ENCODE results near the gene PLD1. TPM values are rescaled to one million over a fixed set of nuclear protein-coding genes. Genes with fewer than 3 reads are reported as not detected.

Gene PLD1
- total and polyA plus RNA-seq, 2 donors: 5.0 to 6.4 TPM

DNA sequence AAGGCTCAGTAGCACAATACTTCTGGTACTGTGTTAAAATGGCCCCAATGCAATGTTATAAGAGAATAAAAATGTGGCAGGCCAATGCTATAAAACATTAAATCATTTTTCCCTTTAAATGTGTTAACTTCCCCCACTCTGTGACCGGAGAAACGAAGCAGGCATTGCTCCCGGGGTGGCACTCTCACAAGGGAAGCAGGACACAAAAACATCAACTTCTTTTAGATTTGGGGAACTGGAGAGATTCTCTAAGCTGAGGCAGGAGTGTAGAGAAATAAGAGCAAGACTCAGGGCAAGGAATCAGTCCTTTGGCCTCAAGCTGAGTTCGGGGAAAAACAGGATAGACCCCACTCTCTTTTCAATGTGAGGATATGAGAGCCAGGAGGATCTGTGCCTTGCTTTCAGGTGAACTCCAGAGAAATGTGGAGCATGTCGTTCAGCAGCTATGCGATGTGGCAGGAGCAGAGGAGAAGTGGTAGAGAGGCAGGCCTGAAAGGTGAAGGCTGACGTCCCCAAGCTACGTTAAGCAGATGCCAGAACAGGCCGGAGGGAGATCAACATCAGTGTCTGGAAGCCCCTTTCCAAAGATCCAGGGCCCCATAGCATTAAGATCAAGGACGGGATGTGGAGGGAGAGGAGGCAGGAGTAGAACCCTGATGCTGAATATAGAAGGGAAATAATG is 160.2 kb downstream of the PLD1 start:
- Histone ChIP-seq H3K27me3 (ENCODE audit: control insufficient read depth in 2 of 2, insufficient read depth in 1 of 2, low read length in 1 of 2) (no peaks in the 10 kb centered on the region), H3K4me1 (ENCODE audit: control insufficient read depth in 2 of 2, insufficient read depth in 2 of 2, low read length in 2 of 2) (no peaks in the 10 kb centered on the region), H3K27ac (ENCODE audit: low read depth in 1 of 2, low read length in 1 of 2) (no peak overlapping the region), H3K4me3 (ENCODE audit: low read length in 2 of 2) (no peak overlapping the region), H3K9me3 (ENCODE audit: control insufficient read depth in 2 of 2, insufficient read depth in 1 of 2, low read length in 1 of 2) (no peaks in the 10 kb centered on the region), H3K36me3 (ENCODE audit: control insufficient read depth in 2 of 2, insufficient read depth in 2 of 2, low read length in 1 of 2) (no peaks in the 10 kb centered on the region)
- no peak for DNase-seq (ENCODE audit: low read depth in 6 of 9, low spot score in 9 of 9)
- 94% methylated on average over 10 of the region's 10 CpGs for WGBS

DNA sequence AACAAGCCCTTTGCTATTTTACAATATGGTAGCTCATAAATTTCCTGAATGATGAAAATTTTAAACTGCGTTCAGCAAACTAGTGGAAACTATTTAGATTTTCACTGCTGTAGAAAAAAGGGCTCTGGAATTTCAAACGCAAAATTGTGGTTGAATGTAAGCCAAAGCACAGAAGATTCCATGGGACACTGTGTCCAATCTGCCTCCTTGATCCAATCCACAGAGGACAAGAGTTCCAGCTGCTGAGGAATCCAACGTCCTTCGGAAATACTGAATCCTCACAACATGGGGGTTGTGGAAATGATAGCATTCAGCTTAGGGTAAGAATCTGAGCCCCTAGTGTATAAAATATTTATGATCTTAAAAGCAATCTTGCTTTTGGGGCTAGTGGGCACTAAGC is 161.0 kb downstream of the PLD1 start:
- no peaks in the 10 kb centered on the region for H3K4me1 ChIP-seq (ENCODE audit: control insufficient read depth in 2 of 2, insufficient read depth in 2 of 2, low read length in 2 of 2)
- WGBS: 98% methylated on average over 4 of the region's 4 CpGs
- H3K36me3 ChIP-seq (ENCODE audit: control insufficient read depth in 2 of 2, insufficient read depth in 2 of 2, low read length in 1 of 2): no peaks in the 10 kb centered on the region
- no peak for DNase-seq (ENCODE audit: low read depth in 6 of 9, low spot score in 9 of 9)
- H3K9me3 ChIP-seq (ENCODE audit: control insufficient read depth in 2 of 2, insufficient read depth in 1 of 2, low read length in 1 of 2): no peaks in the 10 kb centered on the region
- H3K27me3 ChIP-seq (ENCODE audit: control insufficient read depth in 2 of 2, insufficient read depth in 1 of 2, low read length in 1 of 2): no peaks in the 10 kb centered on the region
- no peak overlapping the region for H3K27ac ChIP-seq (ENCODE audit: low read depth in 1 of 2, low read length in 1 of 2)
- H3K4me3 ChIP-seq (ENCODE audit: low read length in 2 of 2): no peak overlapping the region

DNA sequence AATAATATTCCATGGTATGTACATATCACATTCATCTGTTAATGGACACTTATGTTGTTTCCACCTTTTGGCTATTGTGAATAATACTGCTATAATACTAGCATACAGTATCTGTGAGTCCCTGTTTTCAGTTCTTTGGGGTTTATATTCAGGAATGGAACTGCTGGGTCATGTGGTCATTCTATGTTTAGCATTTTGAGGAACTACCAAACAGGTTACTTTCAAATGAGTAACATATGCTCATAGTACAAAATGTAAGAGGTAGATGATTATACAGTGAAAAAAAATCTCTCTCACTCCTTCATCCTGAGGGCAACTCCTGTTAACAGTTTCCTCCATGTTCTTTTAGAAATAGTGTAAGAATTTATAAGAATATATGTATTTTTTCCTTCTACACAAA is 162.2 kb downstream of the PLD1 start:
- Histone ChIP-seq H3K9me3 (ENCODE audit: control insufficient read depth in 2 of 2, insufficient read depth in 1 of 2, low read length in 1 of 2) (no peaks in the 10 kb centered on the region), H3K4me1 (ENCODE audit: control insufficient read depth in 2 of 2, insufficient read depth in 2 of 2, low read length in 2 of 2) (no peaks in the 10 kb centered on the region), H3K4me3 (ENCODE audit: low read length in 2 of 2) (no peak overlapping the region), H3K36me3 (ENCODE audit: control insufficient read depth in 2 of 2, insufficient read depth in 2 of 2, low read length in 1 of 2) (no peaks in the 10 kb centered on the region), H3K27ac (ENCODE audit: low read depth in 1 of 2, low read length in 1 of 2) (no peak overlapping the region), H3K27me3 (ENCODE audit: control insufficient read depth in 2 of 2, insufficient read depth in 1 of 2, low read length in 1 of 2) (no peaks in the 10 kb centered on the region)
- DNase-seq (ENCODE audit: low read depth in 6 of 9, low spot score in 9 of 9): no peak

DNA sequence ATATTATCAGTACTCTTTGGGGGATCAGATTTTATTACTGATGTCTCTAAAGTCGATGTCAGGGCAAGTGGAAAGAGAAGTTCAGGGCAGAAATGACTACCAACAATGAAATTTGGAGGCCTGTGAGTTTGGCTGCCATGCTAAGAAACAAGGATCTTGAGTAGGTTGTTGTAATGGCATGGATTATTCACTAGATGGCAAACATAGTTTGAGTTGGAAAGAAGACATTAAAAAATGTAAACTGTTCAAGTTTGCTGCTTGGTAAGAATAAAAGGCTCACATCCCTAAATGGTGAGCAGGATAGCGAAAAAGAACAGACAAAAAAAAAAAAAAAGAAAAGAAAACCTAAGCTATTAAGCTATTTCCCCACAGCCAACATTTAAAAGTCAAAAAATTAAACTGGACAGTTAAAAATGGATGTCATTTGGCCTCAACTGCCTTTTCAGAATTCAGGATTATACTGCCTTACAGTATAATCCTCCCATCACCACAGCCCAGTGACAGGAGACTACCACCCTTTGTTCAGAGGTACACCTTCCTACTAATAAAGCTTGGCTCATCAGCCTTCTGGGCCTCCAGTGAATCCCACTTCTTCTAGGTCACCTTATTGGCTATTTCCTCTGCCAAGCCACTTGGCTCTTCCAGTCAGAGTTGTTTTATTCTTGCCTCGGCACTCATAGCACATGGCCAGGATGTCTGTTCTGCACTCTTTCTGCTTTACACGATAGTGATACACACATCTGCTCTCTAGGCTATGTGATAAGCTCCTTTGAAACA is 163.7 kb downstream of the PLD1 start:
- no peak overlapping the region for H3K27ac ChIP-seq (ENCODE audit: low read depth in 1 of 2, low read length in 1 of 2)
- WGBS: 74% methylated on average over 4 of the region's 4 CpGs
- no peaks in the 10 kb centered on the region for H3K36me3 ChIP-seq (ENCODE audit: control insufficient read depth in 2 of 2, insufficient read depth in 2 of 2, low read length in 1 of 2)

DNA sequence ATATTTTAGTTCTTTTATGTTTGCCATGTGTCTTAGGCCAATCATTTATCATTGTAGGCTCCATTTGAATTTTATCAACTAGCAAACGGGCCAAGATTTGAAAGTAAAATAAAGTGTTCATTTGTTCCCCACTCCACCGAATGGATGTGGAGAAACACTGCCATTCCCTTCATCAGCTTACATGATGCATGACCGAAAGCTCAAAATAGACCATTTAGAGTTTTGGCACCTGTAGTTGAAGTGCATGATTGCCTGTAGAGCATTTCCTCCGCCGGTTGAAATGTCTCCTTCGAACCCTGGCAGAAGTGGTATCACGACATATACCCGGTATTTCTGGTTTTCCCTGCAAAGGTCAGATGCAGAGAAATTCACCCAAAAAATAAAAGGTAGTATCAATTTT is 165.6 kb downstream of the PLD1 start:
- no peaks in the 10 kb centered on the region for H3K27me3 ChIP-seq (ENCODE audit: control insufficient read depth in 2 of 2, insufficient read depth in 1 of 2, low read length in 1 of 2)
- no peak for DNase-seq (ENCODE audit: low read depth in 6 of 9, low spot score in 9 of 9)
- no peak overlapping the region for H3K27ac ChIP-seq (ENCODE audit: low read depth in 1 of 2, low read length in 1 of 2)
- no peak overlapping the region for H3K4me3 ChIP-seq (ENCODE audit: low read length in 2 of 2)
- peaks cover 0 to 3% of the 10 kb centered on the region in 2 donors for H3K4me1 ChIP-seq (ENCODE audit: control insufficient read depth in 2 of 2, insufficient read depth in 2 of 2, low read length in 2 of 2)
- H3K9me3 ChIP-seq (ENCODE audit: control insufficient read depth in 2 of 2, insufficient read depth in 1 of 2, low read length in 1 of 2): no peaks in the 10 kb centered on the region
- WGBS: 97% methylated on average over 8 of the region's 8 CpGs
- H3K36me3 ChIP-seq (ENCODE audit: control insufficient read depth in 2 of 2, insufficient read depth in 2 of 2, low read length in 1 of 2): no peaks in the 10 kb centered on the region

More for the DNA sequence above, 163.7 kb downstream of the PLD1 start:
- Histone ChIP-seq H3K9me3 (ENCODE audit: control insufficient read depth in 2 of 2, insufficient read depth in 1 of 2, low read length in 1 of 2) (no peaks in the 10 kb centered on the region), H3K4me1 (ENCODE audit: control insufficient read depth in 2 of 2, insufficient read depth in 2 of 2, low read length in 2 of 2) (no peaks in the 10 kb centered on the region), H3K4me3 (ENCODE audit: low read length in 2 of 2) (no peak overlapping the region), H3K27me3 (ENCODE audit: control insufficient read depth in 2 of 2, insufficient read depth in 1 of 2, low read length in 1 of 2) (no peaks in the 10 kb centered on the region)
- peak in 6 of 9 donors; percentile 3 to 45 (median 6) for DNase-seq (ENCODE audit: low read depth in 6 of 9, low spot score in 9 of 9)

DNA sequence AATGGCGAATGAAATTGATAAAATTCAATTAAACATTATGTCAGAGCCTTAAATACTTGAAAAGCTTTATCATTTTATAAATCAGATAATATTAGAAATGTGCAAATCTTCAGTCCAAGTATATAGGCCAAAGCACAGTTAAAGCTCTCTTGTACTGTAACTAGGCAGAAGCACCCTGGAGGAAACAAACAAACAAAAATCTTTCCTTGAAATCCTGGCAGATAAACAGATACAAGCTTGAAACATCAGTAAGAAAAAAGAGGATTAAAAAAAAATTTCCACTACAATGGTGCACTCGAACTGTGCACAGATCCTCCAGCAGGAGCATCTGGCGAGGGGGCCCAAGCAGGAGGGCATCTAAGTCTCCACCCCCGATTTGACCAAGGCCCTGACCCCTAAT is 166.6 kb downstream of the PLD1 start:
- no peaks in the 10 kb centered on the region for H3K27me3 ChIP-seq (ENCODE audit: control insufficient read depth in 2 of 2, insufficient read depth in 1 of 2, low read length in 1 of 2)
- no peaks in the 10 kb centered on the region for H3K9me3 ChIP-seq (ENCODE audit: control insufficient read depth in 2 of 2, insufficient read depth in 1 of 2, low read length in 1 of 2)
- H3K4me3 ChIP-seq (ENCODE audit: low read length in 2 of 2): no peak overlapping the region
- peaks cover 0 to 3% of the 10 kb centered on the region in 2 donors for H3K4me1 ChIP-seq (ENCODE audit: control insufficient read depth in 2 of 2, insufficient read depth in 2 of 2, low read length in 2 of 2)
- no peak for DNase-seq (ENCODE audit: low read depth in 6 of 9, low spot score in 9 of 9)
- no peak overlapping the region for H3K27ac ChIP-seq (ENCODE audit: low read depth in 1 of 2, low read length in 1 of 2)
- 93% methylated on average over 4 of the region's 4 CpGs for WGBS
- no peaks in the 10 kb centered on the region for H3K36me3 ChIP-seq (ENCODE audit: control insufficient read depth in 2 of 2, insufficient read depth in 2 of 2, low read length in 1 of 2)

DNA sequence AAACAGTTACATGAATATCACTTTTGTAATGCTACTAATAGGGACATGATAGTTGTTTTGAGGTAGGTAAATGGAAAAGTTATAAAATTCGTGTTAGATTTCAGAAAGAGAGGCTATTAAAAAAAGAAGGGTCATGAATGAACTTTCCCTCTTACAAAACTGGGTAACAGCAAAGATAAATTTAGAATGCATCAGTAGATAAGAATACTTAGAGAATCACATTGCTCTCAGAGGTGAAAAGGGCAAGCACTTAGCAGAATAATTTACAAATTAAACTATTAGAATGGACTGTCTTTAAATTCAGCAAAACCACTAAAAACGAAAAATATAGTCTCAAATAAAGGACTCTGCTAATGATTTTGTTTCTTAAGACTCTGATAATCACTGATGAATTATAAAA is 167.2 kb downstream of the PLD1 start:
- WGBS: 88% methylated on average over 2 of the region's 2 CpGs
- no peaks in the 10 kb centered on the region for H3K36me3 ChIP-seq (ENCODE audit: control insufficient read depth in 2 of 2, insufficient read depth in 2 of 2, low read length in 1 of 2)
- no peak overlapping the region for H3K4me3 ChIP-seq (ENCODE audit: low read length in 2 of 2)
- no peak for DNase-seq (ENCODE audit: low read depth in 6 of 9, low spot score in 9 of 9)
- H3K9me3 ChIP-seq (ENCODE audit: control insufficient read depth in 2 of 2, insufficient read depth in 1 of 2, low read length in 1 of 2): no peaks in the 10 kb centered on the region
- H3K27ac ChIP-seq (ENCODE audit: low read depth in 1 of 2, low read length in 1 of 2): no peak overlapping the region
- H3K4me1 ChIP-seq (ENCODE audit: control insufficient read depth in 2 of 2, insufficient read depth in 2 of 2, low read length in 2 of 2): peaks cover 0 to 3% of the 10 kb centered on the region in 2 donors
- H3K27me3 ChIP-seq (ENCODE audit: control insufficient read depth in 2 of 2, insufficient read depth in 1 of 2, low read length in 1 of 2): no peaks in the 10 kb centered on the region

DNA sequence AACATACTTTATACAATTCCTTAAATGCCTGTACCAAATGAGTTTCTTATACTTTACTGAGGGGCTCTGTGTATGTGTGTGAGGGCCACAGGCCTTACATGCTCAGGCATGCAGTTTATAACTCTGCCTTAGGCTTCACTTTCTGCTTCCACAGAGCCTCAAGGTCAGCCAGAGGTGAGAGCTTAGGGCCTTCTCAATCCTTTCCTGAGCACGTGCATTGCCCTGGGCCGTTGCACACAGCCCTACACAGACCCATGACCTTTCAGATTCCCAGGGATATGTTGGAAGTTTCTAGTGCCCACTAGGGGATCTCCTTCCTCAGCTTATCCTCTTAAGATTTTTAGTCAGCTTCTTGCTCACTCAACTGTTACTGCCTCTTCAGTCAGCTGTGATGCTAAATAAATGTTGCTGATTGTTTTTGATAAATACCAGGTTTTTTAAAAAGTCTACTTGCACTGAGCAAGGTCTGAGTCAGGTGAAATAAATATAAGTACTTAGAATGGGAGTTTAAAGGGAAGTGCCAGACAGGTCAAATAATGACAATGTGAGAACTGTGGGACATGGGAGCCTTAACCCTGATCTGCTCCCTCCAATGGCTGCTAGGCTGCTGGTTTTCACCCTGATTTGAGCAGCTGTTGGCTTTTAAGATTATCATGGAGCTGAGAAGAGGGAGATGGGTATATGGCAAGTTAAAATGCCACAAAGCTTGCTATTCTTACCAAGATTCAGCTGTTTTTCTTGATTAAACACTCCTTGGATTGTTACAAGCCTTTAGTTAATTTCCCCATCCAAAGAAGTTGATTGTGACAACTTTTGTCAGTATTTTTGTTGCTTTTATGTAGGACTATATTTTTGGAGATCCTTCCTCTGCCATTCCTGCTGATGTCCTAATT is 169.5 kb downstream of the PLD1 start:
- H3K4me3 ChIP-seq (ENCODE audit: low read length in 2 of 2): no peak overlapping the region
- no peaks in the 10 kb centered on the region for H3K27me3 ChIP-seq (ENCODE audit: control insufficient read depth in 2 of 2, insufficient read depth in 1 of 2, low read length in 1 of 2)
- WGBS: 91% methylated on average over 2 of the region's 2 CpGs
- H3K27ac ChIP-seq (ENCODE audit: low read depth in 1 of 2, low read length in 1 of 2): no peak overlapping the region
- H3K4me1 ChIP-seq (ENCODE audit: control insufficient read depth in 2 of 2, insufficient read depth in 2 of 2, low read length in 2 of 2): peaks cover 0 to 3% of the 10 kb centered on the region in 2 donors
- H3K9me3 ChIP-seq (ENCODE audit: control insufficient read depth in 2 of 2, insufficient read depth in 1 of 2, low read length in 1 of 2): no peaks in the 10 kb centered on the region
- no peak for DNase-seq (ENCODE audit: low read depth in 6 of 9, low spot score in 9 of 9)
- H3K36me3 ChIP-seq (ENCODE audit: control insufficient read depth in 2 of 2, insufficient read depth in 2 of 2, low read length in 1 of 2): no peaks in the 10 kb centered on the region

DNA sequence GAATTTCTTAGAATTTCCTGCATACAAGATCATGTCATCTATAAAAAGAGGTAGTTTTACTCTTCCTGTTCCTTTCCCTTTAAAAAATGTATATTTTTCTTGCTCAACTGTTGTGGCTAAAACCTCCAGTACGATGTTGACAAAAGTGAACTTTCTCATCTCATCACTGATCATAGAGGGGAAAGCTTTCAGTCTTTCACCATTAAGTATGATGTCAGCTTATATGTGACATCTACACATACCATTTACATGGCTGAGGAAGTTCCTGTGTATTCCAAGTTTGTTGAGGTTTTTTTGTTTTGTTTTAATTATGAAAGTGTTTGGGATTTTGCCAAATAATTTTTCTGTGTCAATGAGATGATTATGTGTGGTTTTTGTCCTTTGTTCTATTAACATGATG is 173.6 kb downstream of the PLD1 start:
- Histone ChIP-seq H3K4me1 (ENCODE audit: control insufficient read depth in 2 of 2, insufficient read depth in 2 of 2, low read length in 2 of 2) (peaks cover 0 to 3% of the 10 kb centered on the region in 2 donors), H3K9me3 (ENCODE audit: control insufficient read depth in 2 of 2, insufficient read depth in 1 of 2, low read length in 1 of 2) (no peaks in the 10 kb centered on the region), H3K27me3 (ENCODE audit: control insufficient read depth in 2 of 2, insufficient read depth in 1 of 2, low read length in 1 of 2) (no peaks in the 10 kb centered on the region), H3K36me3 (ENCODE audit: control insufficient read depth in 2 of 2, insufficient read depth in 2 of 2, low read length in 1 of 2) (no peaks in the 10 kb centered on the region), H3K4me3 (ENCODE audit: low read length in 2 of 2) (no peak overlapping the region), H3K27ac (ENCODE audit: low read depth in 1 of 2, low read length in 1 of 2) (no peak overlapping the region)
- WGBS: 75% methylated on average over 1 of the region's 1 CpG
- DNase-seq (ENCODE audit: low read depth in 6 of 9, low spot score in 9 of 9): no peak
